A549 (cell line): ENCODE measurements around the gene KCNH6.

ENCODE experiments used
- CBX2 ChIP-seq: fragments of 200-600 bp; sonication (generic); IDR thresholded peaks from 2 replicates; pipeline ENCODE4 v1.6.1; 2016; ENCODE audit warnings: low read depth, mild to moderate bottlenecking, borderline replicate concordance
- MAX ChIP-seq: IDR thresholded peaks from 2 replicates; pipeline ENCODE4 v1.6.1; 2012
- NR3C1 ChIP-seq: fragments of >200 bp; sonication (Bioruptor Twin); formaldehyde crosslinking; IDR thresholded peaks from 3 replicates; pipeline ENCODE4 v1.6.1; 2017
- PHF8 ChIP-seq: fragments of 200-600 bp; sonication (generic); IDR thresholded peaks from 2 replicates; pipeline ENCODE4 v1.6.1; 2016; ENCODE audit warnings: low read depth, mild to moderate bottlenecking, antibody characterized with exemption, moderate library complexity, borderline replicate concordance
- POLR2A ChIP-seq: IDR thresholded peaks from 2 replicates; pipeline ENCODE4 v1.6.1; 2012; ENCODE audit warnings: mild to moderate bottlenecking, low read length
- USF2 ChIP-seq: fragments of 450-650 bp; IDR thresholded peaks from 2 replicates; pipeline ENCODE4 v1.6.1; 2014; ENCODE audit warnings: antibody characterized with exemption

GRCh38 chr17:63558441-63558840, 35.3 kb downstream of the KCNH6 start:
- TF ChIP-seq POLR2A, result no peak
- no peak for TF ChIP-seq PHF8
- no peak for TF ChIP-seq USF2
- TF ChIP-seq NR3C1, result no peak
- TF ChIP-seq CBX2, result no peak
- no peak for TF ChIP-seq MAX
